HG03342 (cell line): Measurements from ENCODE around the gene UBN2.
"Not testable (repeated sequence)": the region's sequence is repeated elsewhere in the genome, so short reads cannot be mapped to it uniquely, and the experiment has no call there.

Source experiments
- ATAC-seq: cut with Tn5 transposase; IDR thresholded peaks from one replicate; pipeline ENCODE4 v1.9.1; 2021; ENCODE audit warnings: mild to moderate bottlenecking, moderate library complexity; ENCODE audit not compliant: unreplicated experiment

Gene UBN2

DNA sequence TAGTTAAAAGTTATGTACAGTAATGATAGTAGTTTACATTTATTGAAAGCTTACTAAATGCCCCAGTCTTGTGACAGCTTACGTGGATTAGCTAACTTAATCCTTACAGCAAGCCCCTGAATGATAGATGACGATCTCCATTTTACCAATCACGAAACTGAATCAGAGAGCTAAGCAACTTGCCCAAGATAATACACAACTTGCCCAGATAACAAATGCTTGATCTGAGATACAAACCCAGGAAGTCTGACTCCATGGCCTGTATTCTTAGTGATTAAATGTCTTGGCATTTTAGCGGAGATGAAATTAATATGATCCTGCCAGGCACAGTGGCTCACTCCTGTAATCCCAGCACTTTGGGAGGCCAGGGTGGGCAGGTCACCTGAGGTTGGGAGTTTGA, 63.2 kb downstream of the UBN2 start:
- ATAC-seq, result no peak

- no peak for ATAC-seq
Measured at GRCh38 chr7:139294951-139295575, 64.0 kb downstream of the UBN2 start.

DNA sequence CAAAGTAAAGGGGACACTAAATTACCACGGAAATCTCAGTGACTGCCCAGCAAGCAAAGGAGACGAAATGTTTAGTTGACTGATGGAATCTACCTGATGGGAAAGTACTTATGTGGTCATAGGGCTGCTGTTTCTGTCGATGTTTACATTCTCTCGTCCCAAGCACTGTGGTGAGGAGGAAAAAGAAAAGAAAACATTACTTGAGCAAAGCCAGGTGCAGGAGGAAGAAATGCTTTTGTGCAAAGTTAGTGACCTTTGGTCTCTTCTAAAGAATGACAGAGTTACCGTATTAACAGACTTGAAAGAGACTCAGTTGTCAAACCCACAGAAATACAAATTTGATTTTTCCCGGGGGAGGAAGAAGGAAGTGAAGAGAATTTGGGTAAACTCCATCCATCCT, 66.8 kb downstream of the UBN2 start:
- ATAC-seq, result no peak

GRCh38 chr7:139299296-139299695, 68.3 kb downstream of the UBN2 start:
- ATAC-seq, result no peak

DNA sequence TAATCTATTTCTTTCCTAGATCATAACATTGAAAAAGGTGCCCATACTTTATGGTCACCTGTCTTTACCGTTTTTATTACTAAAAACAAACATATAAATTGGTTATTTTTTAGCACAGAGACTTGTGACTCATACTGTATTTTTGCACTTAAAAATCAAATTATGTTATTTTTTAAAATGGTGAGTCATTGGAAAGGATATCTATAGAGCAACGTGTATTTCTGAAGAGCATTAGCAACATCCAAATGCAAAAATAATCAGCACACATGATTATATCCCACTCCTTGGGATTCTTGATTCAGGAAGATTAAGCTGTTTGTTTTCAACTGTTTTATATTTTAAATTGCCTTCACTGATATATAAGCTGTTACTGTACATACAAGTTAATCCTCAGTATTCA, 69.4 kb downstream of the UBN2 start:
- no peak for ATAC-seq

DNA sequence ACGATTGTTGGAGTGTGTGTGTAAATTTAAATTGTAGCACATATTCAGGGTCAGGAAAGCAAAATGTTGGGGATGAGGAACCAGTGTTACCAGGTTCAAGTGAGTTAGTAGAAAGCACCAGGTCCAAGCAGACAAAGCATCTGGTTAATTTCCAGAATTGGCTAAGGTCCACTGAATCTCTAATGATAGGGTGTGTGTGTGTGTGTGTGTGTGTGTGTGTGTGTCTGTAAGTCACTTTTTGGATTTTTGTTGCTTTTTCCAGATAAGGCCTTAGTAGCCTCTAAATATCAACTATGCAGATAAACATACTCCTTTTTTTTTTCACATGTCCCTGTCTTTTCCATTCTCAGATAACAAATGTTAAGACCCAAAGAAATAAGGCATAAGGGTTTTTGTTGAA, 73.5 kb downstream of the UBN2 start:
- ATAC-seq, result no peak

DNA sequence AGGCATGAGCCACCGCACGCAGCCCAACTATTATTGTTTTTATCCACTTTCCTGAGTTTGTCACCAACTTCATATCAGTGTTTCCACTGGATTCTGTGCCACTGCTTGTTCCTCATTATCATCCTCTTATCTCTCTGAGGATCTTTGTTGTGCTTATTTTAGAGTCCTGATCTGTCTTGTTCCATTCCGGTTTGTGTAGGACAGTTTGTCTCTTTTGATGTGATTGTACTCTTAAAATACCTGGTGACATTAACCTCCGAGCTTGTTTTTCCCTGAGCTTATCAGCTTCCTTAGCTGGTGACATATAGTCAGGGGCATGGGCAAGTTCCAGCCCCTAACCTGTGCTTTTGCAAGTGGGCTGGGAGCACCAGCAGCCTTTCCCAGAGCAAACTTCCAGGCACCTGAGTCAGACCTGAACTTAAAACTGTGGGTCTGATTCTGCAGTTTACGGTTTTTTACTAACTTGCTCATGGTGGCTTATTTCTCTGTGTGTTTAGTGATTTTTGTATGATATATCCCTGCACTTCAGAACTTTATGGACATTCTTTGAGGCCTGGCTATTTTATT, 87.0 kb downstream of the UBN2 start:
- no peak for ATAC-seq

GRCh38 chr7:139321071-139321745, 90.2 kb downstream of the UBN2 start:
- no peak for ATAC-seq

DNA sequence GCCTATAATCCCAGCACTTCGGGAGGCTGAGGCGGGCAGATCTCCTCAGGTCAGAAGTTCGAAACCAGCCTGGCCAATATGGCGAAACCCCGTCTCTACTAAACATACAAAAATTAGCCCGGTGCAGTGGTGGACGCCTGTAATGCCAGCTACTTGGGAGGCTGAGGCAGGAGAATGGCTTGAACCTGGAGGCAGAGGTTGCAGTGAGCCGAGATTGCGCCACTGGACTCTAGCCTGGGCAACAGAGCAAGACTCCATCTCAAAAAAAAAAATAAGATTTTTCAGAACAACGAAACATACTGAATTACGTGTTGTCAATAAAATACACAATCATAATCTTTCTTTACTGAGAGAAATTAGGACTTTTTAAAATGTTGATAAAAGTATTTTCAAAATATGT, 93.7 kb downstream of the UBN2 start:
- not testable (repeated sequence) for ATAC-seq

GRCh38 chr7:139328375-139328774, 97.3 kb downstream of the UBN2 start:
- no peak for ATAC-seq

- no peak for ATAC-seq
Measured at GRCh38 chr7:139329119-139329518, 98.1 kb downstream of the UBN2 start.

DNA sequence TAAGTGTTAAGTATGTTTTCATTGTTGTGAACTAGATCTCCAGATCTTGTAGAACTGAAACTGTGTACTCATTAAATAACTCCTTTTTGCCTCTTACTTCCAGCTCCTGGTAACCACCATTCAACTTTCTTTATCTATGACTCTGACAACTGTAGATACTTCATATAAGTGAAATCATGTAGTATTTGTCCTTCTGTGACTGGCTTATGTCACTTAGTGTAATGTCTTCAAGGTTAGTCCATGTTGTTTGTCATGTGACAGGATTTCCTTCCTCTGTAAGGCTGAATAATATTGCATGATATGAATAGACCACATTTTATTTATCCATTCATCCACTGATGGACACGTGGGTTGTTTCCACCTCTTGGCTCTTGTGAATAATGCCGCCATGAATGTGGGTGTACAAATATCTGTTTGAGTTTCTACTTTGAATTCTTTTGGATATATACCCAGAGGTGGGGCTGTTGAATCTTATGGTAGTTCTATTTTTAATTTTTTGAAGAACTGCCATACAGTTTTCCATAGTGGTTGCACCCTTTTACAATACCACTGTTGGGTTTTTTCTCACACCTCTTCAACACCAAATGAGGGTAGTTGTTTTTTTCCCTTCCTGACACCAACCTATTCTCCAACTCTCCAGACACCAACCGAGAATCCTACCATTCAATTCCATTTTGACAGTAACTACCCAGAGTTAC, 99.4 kb downstream of the UBN2 start:
- no peak for ATAC-seq

GRCh38 chr7:139332697-139333359, 101.8 kb downstream of the UBN2 start:
- no peak for ATAC-seq

- not testable (repeated sequence) for ATAC-seq
Measured at GRCh38 chr7:139333443-139333842, 102.4 kb downstream of the UBN2 start.

GRCh38 chr7:139334399-139335150, 103.5 kb downstream of the UBN2 start:
- no peak for ATAC-seq

GRCh38 chr7:139339025-139339424, 108.0 kb downstream of the UBN2 start:
- ATAC-seq, result no peak

- no peak for ATAC-seq
Measured at GRCh38 chr7:139339698-139340036, 108.6 kb downstream of the UBN2 start.

DNA sequence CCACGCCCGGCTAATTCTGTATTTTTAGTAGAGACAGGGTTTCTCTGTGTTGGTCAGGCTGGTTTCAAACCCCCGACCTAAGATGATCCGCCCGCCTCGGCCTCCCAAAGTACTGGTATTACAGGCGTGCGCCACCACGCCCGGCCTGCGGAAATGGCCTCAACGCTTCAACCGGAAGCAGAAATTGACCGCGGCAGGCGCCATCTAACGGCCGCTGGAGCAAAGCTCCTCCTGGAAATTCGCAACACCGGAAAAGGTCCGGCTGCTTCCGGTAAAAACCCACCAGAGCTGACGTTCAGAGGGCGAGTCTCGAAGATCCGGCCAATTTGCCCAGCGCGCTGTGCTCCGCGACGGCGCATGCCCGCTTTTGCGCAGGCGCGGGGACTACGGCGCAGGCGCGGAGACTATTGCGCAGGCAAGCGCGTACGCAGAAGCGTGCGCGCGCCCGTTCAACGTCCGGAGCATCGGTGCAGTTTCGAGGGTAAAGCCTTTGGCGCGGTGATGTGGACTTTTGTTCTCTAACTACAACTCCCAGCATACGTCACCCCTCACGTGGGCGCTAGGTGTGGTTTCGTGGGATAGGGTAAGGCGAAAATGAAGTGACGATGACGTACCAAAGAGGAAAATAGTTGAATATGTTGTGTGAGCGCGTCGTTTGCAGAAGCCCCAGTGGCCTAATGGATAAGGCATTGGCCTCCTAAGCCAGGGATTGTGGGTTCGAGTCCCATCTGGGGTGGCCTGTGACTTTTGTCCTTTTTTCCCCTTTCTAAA, 109.2 kb downstream of the UBN2 start:
- peak; percentile 83 for ATAC-seq

- ATAC-seq, result peak; percentile 2
Measured at GRCh38 chr7:139340808-139341057, 109.7 kb downstream of the UBN2 start.

DNA sequence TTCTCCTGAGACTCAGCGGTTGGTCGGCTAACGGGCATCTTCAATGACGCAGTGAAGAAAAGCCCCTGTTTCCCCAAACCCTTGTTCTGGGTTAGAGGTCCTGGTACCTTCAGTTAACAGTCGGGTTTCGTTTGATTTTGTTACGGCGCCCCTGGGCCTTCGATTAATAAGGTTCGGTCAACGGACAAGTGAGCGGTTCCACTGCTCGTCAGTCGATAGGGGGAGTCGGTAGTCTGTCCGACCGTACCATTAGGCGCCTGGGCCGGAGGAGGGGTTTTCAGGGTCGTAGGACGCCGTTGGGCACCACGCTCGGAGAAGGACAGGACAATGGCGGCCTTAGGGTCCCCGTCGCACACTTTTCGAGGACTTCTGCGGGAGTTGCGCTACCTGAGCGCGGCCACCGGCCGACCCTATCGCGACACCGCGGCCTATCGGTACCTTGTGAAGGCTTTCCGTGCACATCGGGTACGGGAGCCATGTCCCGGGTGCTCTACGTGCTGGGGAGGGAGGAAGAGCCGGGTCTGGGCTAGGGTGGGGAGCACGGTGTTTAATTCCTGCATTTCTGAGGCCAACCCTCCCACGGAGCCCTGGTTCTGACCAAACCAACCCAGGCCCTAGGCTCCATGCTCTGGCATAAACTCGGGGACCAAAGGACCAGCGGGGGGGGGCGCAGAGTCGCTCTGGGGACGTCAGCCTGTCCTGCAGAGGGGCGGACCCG, 110.2 kb downstream of the UBN2 start, which contains the start of gene FMC1:
FMC1 (plus strand) TSS at position 280 of the 718 bp plus-strand sequence; CDS start at position 328, 48 bp downstream.
- ATAC-seq, result peak; percentile 52
